Measurements from ENCODE around the gene GNB1L.
A peak's percentile ranks its signal among the peaks of the same experiment; 100 is the strongest.

The GNB1L gene

GRCh38 chr22:19875531-19876313 lies 21.0 kb upstream of the GNB1L start:
- H3K27ac ChIP-seq (ENCODE audit: low read length, poor library complexity, severe bottlenecking), result no peak overlapping the region
- peaks cover 0 to 40% of the 10 kb centered on the region in 2 experiments for H3K36me3 ChIP-seq (ENCODE audit: control insufficient read depth in 1 of 2, insufficient read depth in 2 of 2, low read depth in 1 of 2, low read length in 2 of 2)
- peak overlapping the region; percentile 28 for H2AK5ac ChIP-seq (ENCODE audit: low read length, severe bottlenecking)
- no peaks in the 10 kb centered on the region for H3K9me3 ChIP-seq (ENCODE audit: control insufficient read depth, low read length)
- H3K14ac ChIP-seq (ENCODE audit: low read length in 2 of 2), result no peak overlapping the region
- no peak overlapping the region for H3K9ac ChIP-seq (ENCODE audit: low read length)
- peaks cover 66% of the 10 kb centered on the region for H3K4me1 ChIP-seq (ENCODE audit: control insufficient read depth, insufficient read depth, low read depth, low read length)
- no peak overlapping the region for H2AFZ ChIP-seq (ENCODE audit: low read depth, low read length)
- peaks cover 7% of the 10 kb centered on the region for H3K79me1 ChIP-seq (replicated peaks; ENCODE audit: low read length, poor library complexity, severe bottlenecking)
- no peak overlapping the region for H2BK5ac ChIP-seq (ENCODE audit: low read depth, low read length, poor library complexity, severe bottlenecking)
- no peak overlapping the region for H3K18ac ChIP-seq (ENCODE audit: low read depth in 1 of 2, low read length in 2 of 2)
- H2BK15ac ChIP-seq (ENCODE audit: low read depth, poor library complexity, severe bottlenecking), result no peak overlapping the region
- no peak overlapping the region for H4K8ac ChIP-seq (ENCODE audit: low read length)
- H3K4me3 ChIP-seq (ENCODE audit: insufficient read depth in 1 of 2, low read depth in 1 of 2, low read length in 2 of 2), result no peak overlapping the region
- no peaks in the 10 kb centered on the region for H3K27me3 ChIP-seq (ENCODE audit: control insufficient read depth in 1 of 2, insufficient read depth in 1 of 2, low read length in 2 of 2)
- H3K23ac ChIP-seq (ENCODE audit: low read length in 2 of 2), result no peak overlapping the region
- H4K91ac ChIP-seq (ENCODE audit: low read length), result no peak overlapping the region
- H2BK120ac ChIP-seq (ENCODE audit: low read depth, low read length), result no peak overlapping the region
- no peak overlapping the region for H3K4me2 ChIP-seq (ENCODE audit: low read length, poor library complexity, severe bottlenecking)
- no peak overlapping the region for H2BK12ac ChIP-seq (ENCODE audit: low read length in 2 of 2)
- WGBS, result 83% methylated on average over 22 of the region's 23 CpGs
- H3K4ac ChIP-seq (ENCODE audit: low read depth in 1 of 2, low read length in 2 of 2), result no peak overlapping the region
- no peak for DNase-seq

GRCh38 chr22:19875061-19875530 lies 20.4 kb upstream of the GNB1L start:
- no peak overlapping the region for H3K4me2 ChIP-seq (ENCODE audit: low read length, poor library complexity, severe bottlenecking)
- peaks cover 60% of the 10 kb centered on the region for H3K4me1 ChIP-seq (ENCODE audit: control insufficient read depth, insufficient read depth, low read depth, low read length)
- no peak overlapping the region for H3K4ac ChIP-seq (ENCODE audit: low read depth in 1 of 2, low read length in 2 of 2)
- peaks cover 0 to 45% of the 10 kb centered on the region in 2 experiments for H3K36me3 ChIP-seq (ENCODE audit: control insufficient read depth in 1 of 2, insufficient read depth in 2 of 2, low read depth in 1 of 2, low read length in 2 of 2)
- DNase-seq, result no peak
- no peak overlapping the region for H3K4me3 ChIP-seq (ENCODE audit: insufficient read depth in 1 of 2, low read depth in 1 of 2, low read length in 2 of 2)
- no peak overlapping the region for H3K27ac ChIP-seq (ENCODE audit: low read length, poor library complexity, severe bottlenecking)
- H2AK5ac ChIP-seq (ENCODE audit: low read length, severe bottlenecking), result no peak overlapping the region
- H3K18ac ChIP-seq (ENCODE audit: low read depth in 1 of 2, low read length in 2 of 2), result no peak overlapping the region
- H3K14ac ChIP-seq (ENCODE audit: low read length in 2 of 2), result peak overlapping the region in 1 of 2 experiments; percentile 6
- no peak overlapping the region for H4K8ac ChIP-seq (ENCODE audit: low read length)
- H2AFZ ChIP-seq (ENCODE audit: low read depth, low read length), result no peak overlapping the region
- H3K23ac ChIP-seq (ENCODE audit: low read length in 2 of 2), result no peak overlapping the region
- H3K9me3 ChIP-seq (ENCODE audit: control insufficient read depth, low read length), result no peaks in the 10 kb centered on the region
- no peak overlapping the region for H3K9ac ChIP-seq (ENCODE audit: low read length)
- no peak overlapping the region for H2BK15ac ChIP-seq (ENCODE audit: low read depth, poor library complexity, severe bottlenecking)
- peaks cover 7% of the 10 kb centered on the region for H3K79me1 ChIP-seq (replicated peaks; ENCODE audit: low read length, poor library complexity, severe bottlenecking)
- WGBS, result 86% methylated on average over 12 of the region's 12 CpGs
- no peak overlapping the region for H4K91ac ChIP-seq (ENCODE audit: low read length)
- H2BK120ac ChIP-seq (ENCODE audit: low read depth, low read length), result no peak overlapping the region
- no peak overlapping the region for H2BK12ac ChIP-seq (ENCODE audit: low read length in 2 of 2)
- H2BK5ac ChIP-seq (ENCODE audit: low read depth, low read length, poor library complexity, severe bottlenecking), result no peak overlapping the region
- H3K27me3 ChIP-seq (ENCODE audit: control insufficient read depth in 1 of 2, insufficient read depth in 1 of 2, low read length in 2 of 2), result no peaks in the 10 kb centered on the region

GRCh38 chr22:19874307-19875060 lies 19.8 kb upstream of the GNB1L start:
- Histone ChIP-seq H3K4ac (ENCODE audit: low read depth in 1 of 2, low read length in 2 of 2) (no peak overlapping the region), H3K4me2 (ENCODE audit: low read length, poor library complexity, severe bottlenecking) (no peak overlapping the region), H2AFZ (ENCODE audit: low read depth, low read length) (no peak overlapping the region), H3K79me1 (replicated peaks; ENCODE audit: low read length, poor library complexity, severe bottlenecking) (peaks cover 4% of the 10 kb centered on the region), H3K4me3 (ENCODE audit: insufficient read depth in 1 of 2, low read depth in 1 of 2, low read length in 2 of 2) (no peak overlapping the region), H3K27me3 (ENCODE audit: control insufficient read depth in 1 of 2, insufficient read depth in 1 of 2, low read length in 2 of 2) (no peaks in the 10 kb centered on the region), H3K23ac (ENCODE audit: low read length in 2 of 2) (no peak overlapping the region), H2AK5ac (ENCODE audit: low read length, severe bottlenecking) (no peak overlapping the region), H3K36me3 (ENCODE audit: control insufficient read depth in 1 of 2, insufficient read depth in 2 of 2, low read depth in 1 of 2, low read length in 2 of 2) (peaks cover 0 to 45% of the 10 kb centered on the region in 2 experiments), H3K9ac (ENCODE audit: low read length) (no peak overlapping the region), H3K27ac (ENCODE audit: low read length, poor library complexity, severe bottlenecking) (no peak overlapping the region), H2BK12ac (ENCODE audit: low read length in 2 of 2) (no peak overlapping the region), H4K91ac (ENCODE audit: low read length) (peak overlapping the region; percentile 21), H2BK15ac (ENCODE audit: low read depth, poor library complexity, severe bottlenecking) (peak overlapping the region; percentile 3), H2BK5ac (ENCODE audit: low read depth, low read length, poor library complexity, severe bottlenecking) (no peak overlapping the region), H3K9me3 (ENCODE audit: control insufficient read depth, low read length) (no peaks in the 10 kb centered on the region), H3K4me1 (ENCODE audit: control insufficient read depth, insufficient read depth, low read depth, low read length) (peaks cover 54% of the 10 kb centered on the region), H3K18ac (ENCODE audit: low read depth in 1 of 2, low read length in 2 of 2) (no peak overlapping the region), H4K8ac (ENCODE audit: low read length) (no peak overlapping the region), H2BK120ac (ENCODE audit: low read depth, low read length) (no peak overlapping the region), H3K14ac (ENCODE audit: low read length in 2 of 2) (peak overlapping the region in 1 of 2 experiments; percentile 6)
- no peak for DNase-seq
- WGBS, result 85% methylated on average over 26 of the region's 27 CpGs

- H3K18ac ChIP-seq (ENCODE audit: low read depth in 1 of 2, low read length in 2 of 2), result no peak overlapping the region
- H2BK12ac ChIP-seq (ENCODE audit: low read length in 2 of 2), result no peak overlapping the region
- no peak overlapping the region for H3K4ac ChIP-seq (ENCODE audit: low read depth in 1 of 2, low read length in 2 of 2)
- no peak overlapping the region for H3K27ac ChIP-seq (ENCODE audit: low read length, poor library complexity, severe bottlenecking)
- no peak overlapping the region for H3K4me2 ChIP-seq (ENCODE audit: low read length, poor library complexity, severe bottlenecking)
- H2AK5ac ChIP-seq (ENCODE audit: low read length, severe bottlenecking), result no peak overlapping the region
- no peak for DNase-seq
- H2BK120ac ChIP-seq (ENCODE audit: low read depth, low read length), result no peak overlapping the region
- H4K91ac ChIP-seq (ENCODE audit: low read length), result peak overlapping the region; percentile 11
- no peak overlapping the region for H2AFZ ChIP-seq (ENCODE audit: low read depth, low read length)
- peaks cover 50% of the 10 kb centered on the region for H3K4me1 ChIP-seq (ENCODE audit: control insufficient read depth, insufficient read depth, low read depth, low read length)
- H3K4me3 ChIP-seq (ENCODE audit: insufficient read depth in 1 of 2, low read depth in 1 of 2, low read length in 2 of 2), result no peak overlapping the region
- H2BK5ac ChIP-seq (ENCODE audit: low read depth, low read length, poor library complexity, severe bottlenecking), result no peak overlapping the region
- H3K79me1 ChIP-seq (replicated peaks; ENCODE audit: low read length, poor library complexity, severe bottlenecking), result peaks cover 4% of the 10 kb centered on the region
- H3K27me3 ChIP-seq (ENCODE audit: control insufficient read depth in 1 of 2, insufficient read depth in 1 of 2, low read length in 2 of 2), result no peaks in the 10 kb centered on the region
- H3K14ac ChIP-seq (ENCODE audit: low read length in 2 of 2), result no peak overlapping the region
- H3K23ac ChIP-seq (ENCODE audit: low read length in 2 of 2), result no peak overlapping the region
- H3K9ac ChIP-seq (ENCODE audit: low read length), result no peak overlapping the region
- H4K8ac ChIP-seq (ENCODE audit: low read length), result no peak overlapping the region
- no peak overlapping the region for H2BK15ac ChIP-seq (ENCODE audit: low read depth, poor library complexity, severe bottlenecking)
- H3K9me3 ChIP-seq (ENCODE audit: control insufficient read depth, low read length), result no peaks in the 10 kb centered on the region
- H3K36me3 ChIP-seq (ENCODE audit: control insufficient read depth in 1 of 2, insufficient read depth in 2 of 2, low read depth in 1 of 2, low read length in 2 of 2), result peaks cover 0 to 45% of the 10 kb centered on the region in 2 experiments
- 92% methylated on average over 6 of the region's 7 CpGs for WGBS
Measured at GRCh38 chr22:19873960-19874306, 19.3 kb upstream of the GNB1L start.
